ENCODE data around the gene CARS2.
"Not testable (repeated sequence)": the region's sequence is repeated elsewhere in the genome, so short reads cannot be mapped to it uniquely, and the experiment has no call there.

The CARS2 gene

GRCh38 chr13:110637275-110637674 is 68.6 kb downstream of the CARS2 start:
- FAIRE-seq (no peak), DNase-seq (ENCODE audit: insufficient read length, low spot score) (no peak)
- TF ChIP-seq POU2F2 (IDR thresholded peaks at IDR 0.05; ENCODE audit: low read depth, low read length) (no peak), SPI1 (IDR thresholded peaks at IDR 0.05; ENCODE audit: low read depth, low read length) (no peak), PAX5 (IDR thresholded peaks at IDR 0.05; ENCODE audit: insufficient read depth, low read length, severe bottlenecking) (no peak), TAF1 (IDR thresholded peaks at IDR 0.05; ENCODE audit: low read depth, low read length) (no peak), POLR2A (IDR thresholded peaks at IDR 0.05; ENCODE audit: low read depth, low read length) (no peak)

- TF ChIP-seq POLR2A (IDR thresholded peaks at IDR 0.05; ENCODE audit: low read depth, low read length) (0 out of 2 replicates have a peak, but pooled peaks have one; percentile 22), POLR2AphosphoS5 (IDR thresholded peaks at IDR 0.05; ENCODE audit: low read depth, low read length) (no peak)
- DNase-seq (ENCODE audit: insufficient read length, low spot score) = no peak
- FAIRE-seq = no peak
Observed at GRCh38 chr13:110636701-110637201, 69.2 kb downstream of the CARS2 start.

- FAIRE-seq = no peak
- no peak for DNase-seq (ENCODE audit: insufficient read length, low spot score)
- peak; percentile 50; the same call in 1 of the 2 replicates for TF ChIP-seq POLR2AphosphoS5 (IDR thresholded peaks at IDR 0.05; ENCODE audit: low read depth, low read length)
- TF ChIP-seq POLR2A (IDR thresholded peaks at IDR 0.05; ENCODE audit: low read depth, low read length) = 0 out of 2 replicates have a peak, but pooled peaks have one; percentile 30
- TF ChIP-seq POU2F2 (IDR thresholded peaks at IDR 0.05; ENCODE audit: low read depth, low read length) = no peak
- no peak for TF ChIP-seq TAF1 (IDR thresholded peaks at IDR 0.05; ENCODE audit: low read depth, low read length)
Observed at GRCh38 chr13:110636053-110636475, 69.9 kb downstream of the CARS2 start.

GRCh38 chr13:110635405-110636002 is 70.4 kb downstream of the CARS2 start:
- FAIRE-seq (no peak), DNase-seq (ENCODE audit: insufficient read length, low spot score) (no peak)
- TF ChIP-seq SPI1 (IDR thresholded peaks at IDR 0.05; ENCODE audit: low read depth, low read length) (no peak), PAX5 (IDR thresholded peaks at IDR 0.05; ENCODE audit: insufficient read depth, low read length, severe bottlenecking) (no peak), POU2F2 (IDR thresholded peaks at IDR 0.05; ENCODE audit: low read depth, low read length) (no peak), TAF1 (IDR thresholded peaks at IDR 0.05; ENCODE audit: low read depth, low read length) (no peak), POLR2AphosphoS5 (IDR thresholded peaks at IDR 0.05; ENCODE audit: low read depth, low read length) (no peak)

GRCh38 chr13:110634558-110634957 is 71.4 kb downstream of the CARS2 start:
- FAIRE-seq (no peak), DNase-seq (ENCODE audit: insufficient read length, low spot score) (no peak)
- TF ChIP-seq TAF1 (IDR thresholded peaks at IDR 0.05; ENCODE audit: low read depth, low read length) (no peak), SPI1 (IDR thresholded peaks at IDR 0.05; ENCODE audit: low read depth, low read length) (no peak), PAX5 (IDR thresholded peaks at IDR 0.05; ENCODE audit: insufficient read depth, low read length, severe bottlenecking) (no peak), POLR2AphosphoS5 (IDR thresholded peaks at IDR 0.05; ENCODE audit: low read depth, low read length) (no peak), POLR2A (IDR thresholded peaks at IDR 0.05; ENCODE audit: low read depth, low read length) (no peak), POU2F2 (IDR thresholded peaks at IDR 0.05; ENCODE audit: low read depth, low read length) (no peak)

GRCh38 chr13:110633776-110634175 is 72.1 kb downstream of the CARS2 start:
- TF ChIP-seq SPI1 (IDR thresholded peaks at IDR 0.05; ENCODE audit: low read depth, low read length) (no peak), POLR2AphosphoS5 (IDR thresholded peaks at IDR 0.05; ENCODE audit: low read depth, low read length) (no peak), PAX5 (IDR thresholded peaks at IDR 0.05; ENCODE audit: insufficient read depth, low read length, severe bottlenecking) (no peak), TAF1 (IDR thresholded peaks at IDR 0.05; ENCODE audit: low read depth, low read length) (no peak), POLR2A (IDR thresholded peaks at IDR 0.05; ENCODE audit: low read depth, low read length) (no peak), POU2F2 (IDR thresholded peaks at IDR 0.05; ENCODE audit: low read depth, low read length) (no peak)
- DNase-seq (ENCODE audit: insufficient read length, low spot score) = no peak
- no peak for FAIRE-seq

- DNase-seq (ENCODE audit: insufficient read length, low spot score); FAIRE-seq: not testable (repeated sequence)
Observed at GRCh38 chr13:110632255-110632654, 73.7 kb downstream of the CARS2 start.

GRCh38 chr13:110630566-110631119 is 75.3 kb downstream of the CARS2 start:
- DNase-seq (ENCODE audit: insufficient read length, low spot score) = no peak
- TF ChIP-seq PAX5 (IDR thresholded peaks at IDR 0.05; ENCODE audit: insufficient read depth, low read length, severe bottlenecking) (no peak), POLR2AphosphoS5 (IDR thresholded peaks at IDR 0.05; ENCODE audit: low read depth, low read length) (no peak), SPI1 (IDR thresholded peaks at IDR 0.05; ENCODE audit: low read depth, low read length) (no peak), TAF1 (IDR thresholded peaks at IDR 0.05; ENCODE audit: low read depth, low read length) (no peak), POLR2A (IDR thresholded peaks at IDR 0.05; ENCODE audit: low read depth, low read length) (no peak), POU2F2 (IDR thresholded peaks at IDR 0.05; ENCODE audit: low read depth, low read length) (no peak)
- no peak for FAIRE-seq

GRCh38 chr13:110629735-110630134 is 76.2 kb downstream of the CARS2 start:
- no peak for TF ChIP-seq TAF1 (IDR thresholded peaks at IDR 0.05; ENCODE audit: low read depth, low read length)
- no peak for TF ChIP-seq POLR2AphosphoS5 (IDR thresholded peaks at IDR 0.05; ENCODE audit: low read depth, low read length)
- no peak for TF ChIP-seq PAX5 (IDR thresholded peaks at IDR 0.05; ENCODE audit: insufficient read depth, low read length, severe bottlenecking)
- no peak for TF ChIP-seq POLR2A (IDR thresholded peaks at IDR 0.05; ENCODE audit: low read depth, low read length)
- TF ChIP-seq SPI1 (IDR thresholded peaks at IDR 0.05; ENCODE audit: low read depth, low read length) = no peak
- no peak for TF ChIP-seq POU2F2 (IDR thresholded peaks at IDR 0.05; ENCODE audit: low read depth, low read length)
- DNase-seq (ENCODE audit: insufficient read length, low spot score) = no peak
- FAIRE-seq = no peak

GRCh38 chr13:110628952-110629701 is 76.8 kb downstream of the CARS2 start:
- FAIRE-seq (no peak), DNase-seq (ENCODE audit: insufficient read length, low spot score) (no peak)
- TF ChIP-seq POLR2AphosphoS5 (IDR thresholded peaks at IDR 0.05; ENCODE audit: low read depth, low read length) = no peak
- TF ChIP-seq TAF1 (IDR thresholded peaks at IDR 0.05; ENCODE audit: low read depth, low read length) = no peak
- no peak for TF ChIP-seq PAX5 (IDR thresholded peaks at IDR 0.05; ENCODE audit: insufficient read depth, low read length, severe bottlenecking)
- TF ChIP-seq SPI1 (IDR thresholded peaks at IDR 0.05; ENCODE audit: low read depth, low read length) = no peak
- no peak for TF ChIP-seq POLR2A (IDR thresholded peaks at IDR 0.05; ENCODE audit: low read depth, low read length)
- TF ChIP-seq POU2F2 (IDR thresholded peaks at IDR 0.05; ENCODE audit: low read depth, low read length) = no peak

All from GM12891 (cell line).